ENCODE results near the gene DNM1. TPM values are rescaled to one million over a fixed set of nuclear protein-coding genes. Genes with fewer than 3 reads are reported as not detected.
A peak's percentile ranks its signal among the peaks of the same experiment; 100 is the strongest.

Gene DNM1
- total RNA-seq, 1 experiment from 2014 or later = 3.9 TPM

DNA sequence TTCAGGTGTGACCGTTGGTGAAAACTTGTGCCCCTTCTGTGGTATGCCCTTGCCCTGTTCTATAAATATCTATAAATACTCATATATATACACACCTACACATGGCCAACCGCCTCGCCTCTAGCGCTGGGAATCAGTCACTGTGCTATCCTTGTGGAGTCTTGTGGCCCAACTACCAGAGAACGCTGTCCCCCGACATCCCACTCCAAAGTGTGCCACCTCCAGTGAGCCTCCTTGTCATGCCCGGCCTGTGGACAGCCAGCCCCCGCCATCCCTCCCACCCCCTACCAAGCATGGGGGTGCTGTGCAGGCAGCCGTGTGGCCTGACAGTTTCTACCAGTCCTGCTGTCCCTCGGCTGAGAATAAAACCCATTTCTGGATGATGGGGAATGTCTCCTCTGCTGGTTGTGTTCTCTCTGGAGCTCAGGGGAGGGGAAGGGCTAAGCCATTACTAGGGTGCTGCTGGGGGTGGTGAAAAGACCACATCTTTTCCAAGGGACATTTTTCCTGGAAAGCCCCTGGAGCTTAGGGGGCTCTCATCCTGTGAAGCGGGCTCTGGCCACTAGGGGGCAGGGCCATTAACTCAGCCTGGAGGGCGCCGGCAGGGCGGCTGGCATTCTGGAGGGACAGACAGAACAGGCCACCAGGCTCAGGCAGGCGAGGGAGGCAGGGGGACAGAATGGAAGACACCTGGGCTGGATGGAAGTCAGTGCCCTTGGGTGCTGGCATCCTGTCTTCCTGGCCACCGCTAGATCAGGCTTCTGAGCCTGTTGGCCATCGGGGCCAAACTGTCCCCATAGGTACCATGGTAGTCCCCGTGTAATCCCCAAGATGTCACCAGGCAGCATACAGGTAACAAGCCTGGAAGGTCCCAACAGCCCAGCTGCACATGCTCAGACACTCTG lies 51.9 kb downstream of the DNM1 start:
- ChIA-PET CTCF (interaction anchor here (0.5 to 1.9 kb wide), 9 partner anchors 9 to 617 kb away, joined by 3 to 6 read pairs (median 4); partner anchors contain the start of genes BBLN, GOLGA2 and SWI5), POLR2A (no interaction called here)
- Mint-ChIP-seq H3K36me3 (ENCODE audit: insufficient read depth, unreplicated experiment) (peaks cover 38% of the 10 kb centered on the region), H3K9me3 (ENCODE audit: unreplicated experiment) (no peaks in the 10 kb centered on the region), H3K27ac (ENCODE audit: unreplicated experiment) (peak overlapping the region; percentile 69), H3K4me1 (ENCODE audit: low read depth, unreplicated experiment) (peaks cover 8% of the 10 kb centered on the region), H3K4me3 (ENCODE audit: unreplicated experiment) (no peak overlapping the region), H3K27me3 (ENCODE audit: insufficient read depth, unreplicated experiment) (no peaks in the 10 kb centered on the region)
- peak; percentile 84 to 90 for TF ChIP-seq CTCF (IDR thresholded peaks at IDR 0.05; ENCODE audit: insufficient read depth in 1 of 2, low read depth in 1 of 2, low read length in 1 of 2, severe bottlenecking in 1 of 2, unreplicated experiment in 1 of 2)
- BruUV-seq (replicated peaks) = no TSS peak
- peak; percentile 70 to 79 for DNase-seq
- Histone ChIP-seq H3K9me3 (no peaks in the 10 kb centered on the region), H3K4me1 (peaks cover 7% of the 10 kb centered on the region; the same call in 1 of the 2 replicates), H3K36me3 (ENCODE audit: control insufficient read depth, insufficient read depth, low read length) (peaks cover 3% of the 10 kb centered on the region; the same call in 1 of the 2 replicates), H3K27me3 (replicated peaks; ENCODE audit: control insufficient read depth, insufficient read depth, low read length) (no peaks in the 10 kb centered on the region), H3K4me3 (ENCODE audit: low read depth, low read length) (no peak overlapping the region)
- intact Hi-C loops (cut with micrococcal nuclease; ENCODE audit: unreplicated experiment) = loop anchor here (1.0 kb wide), 1 partner anchor 37 kb away; no protein-coding TSS in a partner anchor

GRCh38 chr9:128257086-128257825 lies 54.1 kb downstream of the DNM1 start:
- Mint-ChIP-seq H3K4me1 (ENCODE audit: low read depth, unreplicated experiment) (peaks cover 3% of the 10 kb centered on the region), H3K9me3 (ENCODE audit: unreplicated experiment) (no peaks in the 10 kb centered on the region), H3K4me3 (ENCODE audit: unreplicated experiment) (peak overlapping the region; percentile 20), H3K36me3 (ENCODE audit: insufficient read depth, unreplicated experiment) (peaks cover 47% of the 10 kb centered on the region), H3K27ac (ENCODE audit: unreplicated experiment) (peak overlapping the region; percentile 56), H3K27me3 (ENCODE audit: insufficient read depth, unreplicated experiment) (no peaks in the 10 kb centered on the region)
- CTCF ChIA-PET = interaction anchor here (0.8 to 0.9 kb wide), 2 partner anchors 11 to 64 kb away, joined by 3 to 7 read pairs; no protein-coding TSS in a partner anchor
- Histone ChIP-seq H3K36me3 (ENCODE audit: control insufficient read depth, insufficient read depth, low read length) (peaks cover 3% of the 10 kb centered on the region; the same call in 1 of the 2 replicates), H3K4me1 (no peaks in the 10 kb centered on the region), H3K4me3 (ENCODE audit: low read depth, low read length) (no peak overlapping the region), H3K9me3 (no peaks in the 10 kb centered on the region), H3K27me3 (replicated peaks; ENCODE audit: control insufficient read depth, insufficient read depth, low read length) (no peaks in the 10 kb centered on the region)
- no peak for DNase-seq
- no peak for TF ChIP-seq CTCF (IDR thresholded peaks at IDR 0.05; ENCODE audit: insufficient read depth in 1 of 2, low read depth in 1 of 2, low read length in 1 of 2, severe bottlenecking in 1 of 2, unreplicated experiment in 1 of 2)
- intact Hi-C loops (cut with micrococcal nuclease; ENCODE audit: unreplicated experiment) = no loop called here
- no TSS peak for BruUV-seq (replicated peaks)
- POLR2A ChIA-PET = no interaction called here

DNA sequence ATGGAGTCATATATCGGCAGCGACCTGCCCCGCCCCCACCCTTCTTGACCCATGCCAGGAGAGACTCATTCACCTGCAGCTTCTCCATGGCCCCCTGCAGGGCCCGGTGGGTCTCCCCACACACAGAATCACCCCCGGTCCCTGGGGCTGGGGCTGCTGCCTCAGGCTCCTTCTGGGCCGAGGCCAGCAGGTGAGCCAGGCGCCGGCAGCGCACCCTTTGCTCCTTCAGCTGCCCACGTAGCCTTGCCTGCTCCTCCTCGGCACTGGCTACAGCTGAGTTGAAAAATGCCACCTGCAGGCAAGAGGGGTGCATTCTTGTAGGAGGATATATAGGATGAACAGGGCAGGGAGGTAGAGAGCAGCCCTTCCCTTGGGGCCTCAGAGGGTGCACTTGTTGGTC lies 54.7 kb downstream of the DNM1 start:
- no peaks in the 10 kb centered on the region for H3K27me3 Mint-ChIP-seq (ENCODE audit: insufficient read depth, unreplicated experiment)
- Histone ChIP-seq H3K4me1 (no peaks in the 10 kb centered on the region), H3K27me3 (replicated peaks; ENCODE audit: control insufficient read depth, insufficient read depth, low read length) (no peaks in the 10 kb centered on the region), H3K36me3 (ENCODE audit: control insufficient read depth, insufficient read depth, low read length) (peaks cover 3% of the 10 kb centered on the region; the same call in 1 of the 2 replicates), H3K9me3 (no peaks in the 10 kb centered on the region), H3K4me3 (ENCODE audit: low read depth, low read length) (no peak overlapping the region)
- intact Hi-C loops (cut with micrococcal nuclease; ENCODE audit: unreplicated experiment) = no loop called here
- no TSS peak for BruUV-seq (replicated peaks)
- H3K9me3 Mint-ChIP-seq (ENCODE audit: unreplicated experiment) = no peaks in the 10 kb centered on the region
- H3K36me3 Mint-ChIP-seq (ENCODE audit: insufficient read depth, unreplicated experiment) = peaks cover 52% of the 10 kb centered on the region
- H3K4me3 Mint-ChIP-seq (ENCODE audit: unreplicated experiment) = peak overlapping the region; percentile 20
- TF ChIP-seq CTCF (IDR thresholded peaks at IDR 0.05; ENCODE audit: insufficient read depth in 1 of 2, low read depth in 1 of 2, low read length in 1 of 2, severe bottlenecking in 1 of 2, unreplicated experiment in 1 of 2) = no peak
- H3K27ac Mint-ChIP-seq (ENCODE audit: unreplicated experiment) = peak overlapping the region; percentile 56
- ChIA-PET CTCF (interaction anchor here (0.8 to 0.9 kb wide), 2 partner anchors 11 to 65 kb away, joined by 3 to 7 read pairs; no protein-coding TSS in a partner anchor), POLR2A (no interaction called here)
- no peaks in the 10 kb centered on the region for H3K4me1 Mint-ChIP-seq (ENCODE audit: low read depth, unreplicated experiment)
- DNase-seq = no peak

Data from Caco-2 (cell line).